Measurements from ENCODE around the gene ZMYND8. TPM values are rescaled to one million over a fixed set of nuclear protein-coding genes. Genes with fewer than 3 reads are reported as not detected.
"Not testable (repeated sequence)": the region's sequence is repeated elsewhere in the genome, so short reads cannot be mapped to it uniquely, and the experiment has no call there.

Gene ZMYND8
- total RNA-seq, 2 donors from 2014 or later = 22.6 to 27.5 TPM

GRCh38 chr20:47303736-47304135 is 52.8 kb downstream of the ZMYND8 start:
- intact Hi-C loops (cut with DNase I) = no loop called here
- peak in 1 of 2 donors; percentile 35 for ATAC-seq
- no peak for DNase-seq

GRCh38 chr20:47300071-47300470 is 56.4 kb downstream of the ZMYND8 start:
- DNase-seq (no peak), ATAC-seq (no peak)
- intact Hi-C loops (cut with DNase I) = no loop called here

GRCh38 chr20:47298624-47299023 is 57.9 kb downstream of the ZMYND8 start:
- DNase-seq = no peak
- intact Hi-C loops (cut with DNase I) = no loop called here

GRCh38 chr20:47297746-47298145 is 58.8 kb downstream of the ZMYND8 start:
- intact Hi-C loops (cut with DNase I) = no loop called here
- ATAC-seq (no peak), DNase-seq (no peak)

More at GRCh38 chr20:47298624-47299023, 57.9 kb downstream of the ZMYND8 start:
- no peak for ATAC-seq

GRCh38 chr20:47296950-47297349 is 59.5 kb downstream of the ZMYND8 start:
- DNase-seq (no peak), ATAC-seq (no peak)
- intact Hi-C loops (cut with DNase I) = no loop called here

- ATAC-seq = peak; percentile 19 to 81
- intact Hi-C loops (cut with DNase I) = no loop called here
Measured at GRCh38 chr20:47295921-47296426, 60.5 kb downstream of the ZMYND8 start.

GRCh38 chr20:47295129-47295813 is 61.2 kb downstream of the ZMYND8 start:
- DNase-seq (no peak), ATAC-seq (peak in 1 of 2 donors; percentile 68)
- intact Hi-C loops (cut with DNase I) = no loop called here

More at GRCh38 chr20:47295921-47296426, 60.5 kb downstream of the ZMYND8 start:
- DNase-seq = no peak

- DNase-seq (no peak), ATAC-seq (no peak)
- intact Hi-C loops (cut with DNase I) = no loop called here
Measured at GRCh38 chr20:47293631-47294030, 62.9 kb downstream of the ZMYND8 start.

GRCh38 chr20:47292581-47292980 is 63.9 kb downstream of the ZMYND8 start:
- no peak for DNase-seq
- intact Hi-C loops (cut with DNase I) = no loop called here
- no peak for ATAC-seq

- DNase-seq (no peak), ATAC-seq (no peak)
- intact Hi-C loops (cut with DNase I) = no loop called here
Measured at GRCh38 chr20:47290666-47291430, 65.7 kb downstream of the ZMYND8 start.

- no peak for DNase-seq
- intact Hi-C loops (cut with DNase I) = no loop called here
- no peak for ATAC-seq
Measured at GRCh38 chr20:47290008-47290407, 66.5 kb downstream of the ZMYND8 start.

GRCh38 chr20:47289096-47289495 is 67.4 kb downstream of the ZMYND8 start:
- no peak for ATAC-seq
- no peak for DNase-seq
- intact Hi-C loops (cut with DNase I) = no loop called here

- ATAC-seq; DNase-seq; intact Hi-C loops (cut with DNase I): not testable (repeated sequence)
Measured at GRCh38 chr20:47288530-47288929, 68.0 kb downstream of the ZMYND8 start.

- intact Hi-C loops (cut with DNase I) = no loop called here
- no peak for DNase-seq
- ATAC-seq = no peak
Measured at GRCh38 chr20:47287609-47288144, 68.8 kb downstream of the ZMYND8 start.

- DNase-seq = no peak
- ATAC-seq = no peak
- intact Hi-C loops (cut with DNase I) = no loop called here
Measured at GRCh38 chr20:47286681-47287080, 69.8 kb downstream of the ZMYND8 start.

- ATAC-seq (no peak), DNase-seq (no peak)
- intact Hi-C loops (cut with DNase I) = no loop called here
Measured at GRCh38 chr20:47285189-47285588, 71.3 kb downstream of the ZMYND8 start.

GRCh38 chr20:47284373-47284772 is 72.1 kb downstream of the ZMYND8 start:
- ATAC-seq (no peak), DNase-seq (no peak)
- intact Hi-C loops (cut with DNase I) = no loop called here

GRCh38 chr20:47283411-47283810 is 73.1 kb downstream of the ZMYND8 start:
- DNase-seq (no peak), ATAC-seq (no peak)
- intact Hi-C loops (cut with DNase I) = no loop called here

GRCh38 chr20:47282864-47283263 is 73.6 kb downstream of the ZMYND8 start:
- intact Hi-C loops (cut with DNase I) = no loop called here
- DNase-seq (no peak), ATAC-seq (no peak)

- intact Hi-C loops (cut with DNase I) = no loop called here
- ATAC-seq (no peak), DNase-seq (no peak)
Measured at GRCh38 chr20:47281376-47281775, 75.1 kb downstream of the ZMYND8 start.

Data from left cardiac atrium (tissue), 4 donors.